Measurements from ENCODE around the gene SBF2. TPM values are rescaled to one million over a fixed set of nuclear protein-coding genes. Genes with fewer than 3 reads are reported as not detected.

SBF2 gene
- total RNA-seq, 1 experiment from 2014 or later: 30.2 TPM

DNA sequence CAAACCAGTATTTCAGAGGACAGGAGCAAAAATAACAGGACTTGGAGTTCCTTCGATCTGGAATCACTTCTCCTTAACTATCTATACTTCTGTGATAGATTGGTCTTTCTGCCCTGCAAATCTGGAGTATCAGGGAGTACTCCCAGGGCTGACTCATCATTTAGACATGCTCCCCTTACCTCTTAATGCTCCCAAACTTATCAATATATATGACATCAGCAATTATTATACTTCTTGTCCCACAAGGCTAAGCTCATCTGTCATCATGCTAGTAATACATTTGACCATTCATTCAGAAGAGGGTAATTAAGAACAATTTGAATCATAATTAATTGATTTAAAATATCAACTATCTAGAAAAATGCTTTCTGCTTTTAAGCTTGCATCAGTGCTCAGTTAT lies 466.3 kb downstream of the SBF2 start:
- Histone ChIP-seq H4K91ac (ENCODE audit: insufficient read length, low read depth, low read length) (no peak overlapping the region), H2AK5ac (ENCODE audit: insufficient read length, low read length) (no peak overlapping the region), H4K5ac (ENCODE audit: insufficient read length, low read depth, low read length) (no peak overlapping the region), H4K20me1 (ENCODE audit: control insufficient read depth, insufficient read depth, insufficient read length) (no peaks in the 10 kb centered on the region), H3K14ac (ENCODE audit: insufficient read depth, low read length) (no peak overlapping the region), H2BK12ac (ENCODE audit: insufficient read length, low read depth, low read length) (no peak overlapping the region), H2BK15ac (ENCODE audit: low read depth, low read length) (no peak overlapping the region), H3K56ac (ENCODE audit: insufficient read length, low read depth, low read length) (no peak overlapping the region), H2BK120ac (ENCODE audit: low read depth, low read length, poor library complexity, severe bottlenecking) (no peak overlapping the region), H3K79me1 (ENCODE audit: insufficient read depth, low read depth, low read length, poor library complexity, severe bottlenecking) (no peaks in the 10 kb centered on the region), H3K4me1 (ENCODE audit: insufficient read depth, low read length) (peaks cover 2% of the 10 kb centered on the region; the same call in 1 of the 2 replicates), H3K27me3 (ENCODE audit: insufficient read depth, low read length) (no peaks in the 10 kb centered on the region), H4K8ac (replicated peaks; ENCODE audit: insufficient read length, low read depth, low read length) (no peak overlapping the region), H3K4ac (ENCODE audit: low read depth, low read length) (no peak overlapping the region), H2AFZ (ENCODE audit: low read length) (no peak overlapping the region), H2BK5ac (ENCODE audit: insufficient read length, low read length) (no peak overlapping the region), H3K23ac (ENCODE audit: insufficient read length, low read depth, low read length) (no peak overlapping the region), H3K23me2 (ENCODE audit: insufficient read length, low read depth, low read length, poor library complexity, severe bottlenecking) (no peaks in the 10 kb centered on the region), H3K9me3 (ENCODE audit: control insufficient read depth, low read depth, low read length) (no peaks in the 10 kb centered on the region), H3K18ac (ENCODE audit: insufficient read length, low read depth, low read length) (no peak overlapping the region), H3K4me2 (ENCODE audit: insufficient read depth, insufficient read length, low read length) (no peak overlapping the region), H3K79me2 (ENCODE audit: insufficient read depth, low read length) (no peaks in the 10 kb centered on the region), H3T11ph (ENCODE audit: low read length) (no peak overlapping the region), H3K9ac (ENCODE audit: extremely low read depth, insufficient read length, low read length) (no peak overlapping the region), H2BK20ac (ENCODE audit: low read depth, low read length, poor library complexity, severe bottlenecking) (no peak overlapping the region), H3K27ac (ENCODE audit: insufficient read length, low read depth, low read length) (no peak overlapping the region)
- H3K9me3 Mint-ChIP-seq: no peaks in the 10 kb centered on the region
- H3K36me3 Mint-ChIP-seq (ENCODE audit: insufficient read depth in 1 of 3, low read depth in 3 of 3): peaks cover 0 to 7% (median 4%) of the 10 kb centered on the region in 3 experiments; a peak in 2 of 7 replicates
- no peak overlapping the region for H3K27ac Mint-ChIP-seq
- H3K4me3 Mint-ChIP-seq: no peak overlapping the region
- WGBS (ENCODE audit: extremely low coverage, insufficient read length, low lambda C conversion rate): no CpG with 5 or more reads among the region's 1 CpG
- peaks cover 6 to 13% of the 10 kb centered on the region in 2 experiments for H3K4me1 Mint-ChIP-seq
- no peak for DNase-seq
- TF ChIP-seq, protein P1, sequence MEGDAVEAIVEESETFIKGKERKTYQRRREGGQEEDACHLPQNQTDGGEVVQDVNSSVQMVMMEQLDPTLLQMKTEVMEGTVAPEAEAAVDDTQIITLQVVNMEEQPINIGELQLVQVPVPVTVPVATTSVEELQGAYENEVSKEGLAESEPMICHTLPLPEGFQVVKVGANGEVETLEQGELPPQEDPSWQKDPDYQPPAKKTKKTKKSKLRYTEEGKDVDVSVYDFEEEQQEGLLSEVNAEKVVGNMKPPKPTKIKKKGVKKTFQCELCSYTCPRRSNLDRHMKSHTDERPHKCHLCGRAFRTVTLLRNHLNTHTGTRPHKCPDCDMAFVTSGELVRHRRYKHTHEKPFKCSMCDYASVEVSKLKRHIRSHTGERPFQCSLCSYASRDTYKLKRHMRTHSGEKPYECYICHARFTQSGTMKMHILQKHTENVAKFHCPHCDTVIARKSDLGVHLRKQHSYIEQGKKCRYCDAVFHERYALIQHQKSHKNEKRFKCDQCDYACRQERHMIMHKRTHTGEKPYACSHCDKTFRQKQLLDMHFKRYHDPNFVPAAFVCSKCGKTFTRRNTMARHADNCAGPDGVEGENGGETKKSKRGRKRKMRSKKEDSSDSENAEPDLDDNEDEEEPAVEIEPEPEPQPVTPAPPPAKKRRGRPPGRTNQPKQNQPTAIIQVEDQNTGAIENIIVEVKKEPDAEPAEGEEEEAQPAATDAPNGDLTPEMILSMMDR (conservative IDR thresholded peaks at IDR 0.05): no peak
- H3K27me3 Mint-ChIP-seq (ENCODE audit: low read depth): no peaks in the 10 kb centered on the region

Measured in H9 (cell line).